ENCODE data around the gene COL1A1. TPM values are rescaled to one million over a fixed set of nuclear protein-coding genes. Genes with fewer than 3 reads are reported as not detected.

Gene COL1A1
- total and polyA plus RNA-seq, 2 of the 13 experiments (the other 11 are each of a cell fraction or from before 2014, with no cell fraction given), result 0.05 TPM; not detected in 1

- intact Hi-C loops (cut with micrococcal nuclease; ENCODE audit: unreplicated experiment), result no loop called here
- Histone ChIP-seq H3K4me3 (replicated peaks in 1 of 3; ENCODE audit: insufficient read depth in 1 of 3, low read depth in 2 of 3, low read length in 3 of 3) (no peak overlapping the region), H3K4me1 (ENCODE audit: insufficient read depth, low read length) (0 out of 2 replicates have a peak, but pooled peaks cover 9% of the 10 kb centered on the region), H3K9me3 (ENCODE audit: low read length) (no peaks in the 10 kb centered on the region), H3K27ac (ENCODE audit: extremely low read length, insufficient read depth, low read length) (no peak overlapping the region), H3K79me2 (ENCODE audit: insufficient read depth, low read length) (no peaks in the 10 kb centered on the region), H2AFZ (ENCODE audit: low read length) (no peak overlapping the region), H3K36me3 (replicated peaks in 1 of 2; ENCODE audit: control insufficient read depth in 1 of 2, insufficient read depth in 2 of 2, low read length in 2 of 2) (no peaks in the 10 kb centered on the region), H3K9ac (ENCODE audit: insufficient read depth, low read depth, low read length) (no peak overlapping the region), H4K20me1 (ENCODE audit: insufficient read depth, low read length) (no peaks in the 10 kb centered on the region; the same call in 1 of the 2 replicates), H3K27me3 (ENCODE audit: control insufficient read depth in 1 of 2, insufficient read depth in 2 of 2, low read length in 2 of 2) (peaks cover 9 to 74% of the 10 kb centered on the region in 2 experiments), H3K4me2 (ENCODE audit: low read depth, low read length) (no peak overlapping the region)
- TF ChIP-seq ZNF414 (CRISPR knock-in tag; IDR thresholded peaks at IDR 0.05), result no peak
- in situ Hi-C loops (cut with HindIII; ENCODE audit: extremely low pct_ligation_motif_present, low pct_unique_long_range_greater_than_20kb), result no loop called here
- DNase-seq (ENCODE audit: low spot score) (no peak), ATAC-seq (no peak), FAIRE-seq (no peak)
- CTCF ChIA-PET (ENCODE audit: low intra/inter-chr PET ratio, low total read pairs), result interaction anchor here (3.7 to 9.4 kb wide), 3 partner anchors 28 to 99 kb away, joined by 36 to 301 read pairs (median 223); partner anchors contain the start of gene TMEM92
- no TSS peak for BruUV-seq (replicated peaks)
- POLR2A ChIA-PET, result no interaction called here
- 0% methylated on average over 6 of the region's 6 CpGs for WGBS (ENCODE audit: low lambda C conversion rate)
Measured at GRCh38 chr17:50196826-50197225, 4.6 kb downstream of the COL1A1 start.

- POLR2A ChIA-PET, result no interaction called here
- H3K27ac ChIP-seq (ENCODE audit: extremely low read length, insufficient read depth, low read length), result no peak overlapping the region
Measured at GRCh38 chr17:50196036-50196435, 5.4 kb downstream of the COL1A1 start.

More at GRCh38 chr17:50196036-50196435, 5.4 kb downstream of the COL1A1 start:
- intact Hi-C loops (cut with micrococcal nuclease; ENCODE audit: unreplicated experiment) (no loop called here), in situ Hi-C loops (cut with HindIII; ENCODE audit: extremely low pct_ligation_motif_present, low pct_unique_long_range_greater_than_20kb) (no loop called here)
- WGBS (ENCODE audit: low lambda C conversion rate), result 0% methylated on average over 5 of the region's 5 CpGs
- FAIRE-seq, result no peak
- Histone ChIP-seq H3K4me2 (ENCODE audit: low read depth, low read length) (no peak overlapping the region), H3K27me3 (ENCODE audit: control insufficient read depth in 1 of 2, insufficient read depth in 2 of 2, low read length in 2 of 2) (peaks cover 9 to 74% of the 10 kb centered on the region in 2 experiments), H3K36me3 (replicated peaks in 1 of 2; ENCODE audit: control insufficient read depth in 1 of 2, insufficient read depth in 2 of 2, low read length in 2 of 2) (no peaks in the 10 kb centered on the region), H4K20me1 (ENCODE audit: insufficient read depth, low read length) (no peaks in the 10 kb centered on the region; the same call in 1 of the 2 replicates), H3K9me3 (ENCODE audit: low read length) (no peaks in the 10 kb centered on the region), H3K79me2 (ENCODE audit: insufficient read depth, low read length) (no peaks in the 10 kb centered on the region), H3K9ac (ENCODE audit: insufficient read depth, low read depth, low read length) (no peak overlapping the region), H3K4me1 (ENCODE audit: insufficient read depth, low read length) (0 out of 2 replicates have a peak, but pooled peaks cover 9% of the 10 kb centered on the region), H2AFZ (ENCODE audit: low read length) (no peak overlapping the region), H3K4me3 (replicated peaks in 1 of 3; ENCODE audit: insufficient read depth in 1 of 3, low read depth in 2 of 3, low read length in 3 of 3) (no peak overlapping the region)
- CTCF ChIA-PET (ENCODE audit: low intra/inter-chr PET ratio, low total read pairs), result interaction anchor here (3.7 to 9.4 kb wide), 2 partner anchors 27 to 77 kb away, joined by 36 to 301 read pairs; partner anchors contain the start of gene TMEM92
- no peak for TF ChIP-seq ZFP36L2 (CRISPR knock-in tag; IDR thresholded peaks at IDR 0.05)
- no peak for TF ChIP-seq PCBP2 (optimal IDR thresholded peaks at IDR 0.05; ENCODE audit: low read depth, low read length, poor library complexity, severe bottlenecking)
- no peak for TF ChIP-seq FOXO1 (CRISPR knock-in tag; IDR thresholded peaks at IDR 0.05)
- no peak for TF ChIP-seq SP2 (CRISPR knock-in tag; IDR thresholded peaks at IDR 0.05)
- no peak for TF ChIP-seq ZNF678 (CRISPR knock-in tag; IDR thresholded peaks at IDR 0.05)
- no peak for TF ChIP-seq ZNF34 (CRISPR knock-in tag; IDR thresholded peaks at IDR 0.05; ENCODE audit: borderline replicate concordance)
- no peak for TF ChIP-seq HMG20B (CRISPR knock-in tag; conservative IDR thresholded peaks at IDR 0.05)
- no peak for TF ChIP-seq ZNF274 (CRISPR knock-in tag; IDR thresholded peaks at IDR 0.05)
- no peak for TF ChIP-seq ATRX (CRISPR knock-in tag; IDR thresholded peaks at IDR 0.05; ENCODE audit: borderline replicate concordance)
- TF ChIP-seq MAX (IDR thresholded peaks at IDR 0.05), result no peak
- no peak for TF ChIP-seq PHF21A (CRISPR knock-in tag; IDR thresholded peaks at IDR 0.05)
- no peak for ATAC-seq
- no TSS peak for BruUV-seq (replicated peaks)
- no peak for DNase-seq (ENCODE audit: low spot score)
